Right lobe of liver (tissue), 4 donors: ENCODE data around the gene GRM8.

Experiments used
- POLR2A ChIP-seq: fragments of 450-650 bp; IDR thresholded peaks from one replicate; pipeline ENCODE4 v1.6.1; 2017; ENCODE audit warnings: antibody characterized with exemption, mild to moderate bottlenecking
- TF ChIP-seq, protein P1 (sequence below), 4 donors: fragments of 200-600 bp in 3 of 4; fragments of 450-650 bp in 1 of 4; IDR thresholded peaks; one replicate each; pipeline versions ENCODE4 v1.5.1 to v1.8.0; 2016 to 2022; ENCODE audit warnings: antibody characterized with exemption in 4 of 4, mild to moderate bottlenecking in 2 of 4
- donor health status: DM: no; HTN: no; CAD: no.
- donor health status: DM: no; HTN: no; CAD: no.
- donor health status: DM: no; HTN: yes; CAD: no.

- no peak for TF ChIP-seq POLR2A
- TF ChIP-seq, protein P1, sequence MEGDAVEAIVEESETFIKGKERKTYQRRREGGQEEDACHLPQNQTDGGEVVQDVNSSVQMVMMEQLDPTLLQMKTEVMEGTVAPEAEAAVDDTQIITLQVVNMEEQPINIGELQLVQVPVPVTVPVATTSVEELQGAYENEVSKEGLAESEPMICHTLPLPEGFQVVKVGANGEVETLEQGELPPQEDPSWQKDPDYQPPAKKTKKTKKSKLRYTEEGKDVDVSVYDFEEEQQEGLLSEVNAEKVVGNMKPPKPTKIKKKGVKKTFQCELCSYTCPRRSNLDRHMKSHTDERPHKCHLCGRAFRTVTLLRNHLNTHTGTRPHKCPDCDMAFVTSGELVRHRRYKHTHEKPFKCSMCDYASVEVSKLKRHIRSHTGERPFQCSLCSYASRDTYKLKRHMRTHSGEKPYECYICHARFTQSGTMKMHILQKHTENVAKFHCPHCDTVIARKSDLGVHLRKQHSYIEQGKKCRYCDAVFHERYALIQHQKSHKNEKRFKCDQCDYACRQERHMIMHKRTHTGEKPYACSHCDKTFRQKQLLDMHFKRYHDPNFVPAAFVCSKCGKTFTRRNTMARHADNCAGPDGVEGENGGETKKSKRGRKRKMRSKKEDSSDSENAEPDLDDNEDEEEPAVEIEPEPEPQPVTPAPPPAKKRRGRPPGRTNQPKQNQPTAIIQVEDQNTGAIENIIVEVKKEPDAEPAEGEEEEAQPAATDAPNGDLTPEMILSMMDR (IDR thresholded peaks at IDR 0.05) = peak; percentile 40 to 67 (median 56)
These were observed 395.9 kb downstream of the GRM8 start for GRCh38 chr7:126856691-126857291.
